DOHH2 (cell line): ENCODE data around the gene NEK10.

Experiments
- CTCF ChIP-seq: fragments of 200-600 bp; sonication (generic); IDR thresholded peaks from one replicate; pipeline ENCODE4 v1.5.1; 2014; ENCODE audit warnings: antibody characterized with exemption, mild to moderate bottlenecking, low read depth, low read length; ENCODE audit not compliant: poor library complexity, severe bottlenecking
- EZH2phosphoT487 ChIP-seq: fragments of 200-600 bp; sonication (generic); IDR thresholded peaks from 2 replicates; pipeline ENCODE4 v1.6.1; 2017; ENCODE audit warnings: borderline replicate concordance, mild to moderate bottlenecking, antibody characterized with exemption, low read length, moderate library complexity, mixed read lengths

GRCh38 chr3:27138005-27138404 lies 231.2 kb downstream of the NEK10 start:
- TF ChIP-seq CTCF (no peak), EZH2phosphoT487 (no peak)
